ENCODE measurements around the gene DOP1B. TPM values are rescaled to one million over a fixed set of nuclear protein-coding genes. Genes with fewer than 3 reads are reported as not detected.

Gene DOP1B
- total RNA-seq, 1 experiment from 2014 or later = 16.5 TPM

GRCh38 chr21:36188937-36189336 is 32.3 kb downstream of the DOP1B start:
- CTCF ChIA-PET = no interaction called here
- no peaks in the 10 kb centered on the region for H3K36me3 ChIP-seq (ENCODE audit: insufficient read depth, low read length, poor library complexity, severe bottlenecking)
- no peak for DNase-seq (ENCODE audit: low spot score)
- POLR2A ChIA-PET (ENCODE audit: low non-redundant PET) = no interaction called here
- intact Hi-C loops (cut with micrococcal nuclease; ENCODE audit: unreplicated experiment) = no loop called here
- no peaks in the 10 kb centered on the region for H3K27me3 ChIP-seq (replicated peaks; ENCODE audit: insufficient read depth, low read depth, low read length, poor library complexity)
- no peak for TF ChIP-seq EZH2 (IDR thresholded peaks at IDR 0.05; ENCODE audit: borderline replicate concordance, low read depth, low read length, poor library complexity, severe bottlenecking)
- TF ChIP-seq CTCF (conservative IDR thresholded peaks at IDR 0.05; ENCODE audit: low read depth, low read length) = no peak
- no peak overlapping the region for H3K4me3 ChIP-seq (ENCODE audit: low read depth, low read length, poor library complexity, severe bottlenecking)
- no TSS peak for BruUV-seq (replicated peaks)
- H3K27ac ChIP-seq (ENCODE audit: low read depth, low read length, poor library complexity, severe bottlenecking) = no peak overlapping the region
- no peaks in the 10 kb centered on the region for H3K4me1 ChIP-seq (ENCODE audit: insufficient read depth, low read length, poor library complexity, severe bottlenecking)
- no peaks in the 10 kb centered on the region for H3K9me3 ChIP-seq (ENCODE audit: low read depth, low read length, poor library complexity, severe bottlenecking)

GRCh38 chr21:36190736-36191135 is 34.1 kb downstream of the DOP1B start:
- Histone ChIP-seq H3K9me3 (ENCODE audit: low read depth, low read length, poor library complexity, severe bottlenecking) (no peaks in the 10 kb centered on the region), H3K4me1 (ENCODE audit: insufficient read depth, low read length, poor library complexity, severe bottlenecking) (no peaks in the 10 kb centered on the region), H3K36me3 (ENCODE audit: insufficient read depth, low read length, poor library complexity, severe bottlenecking) (no peaks in the 10 kb centered on the region), H3K27ac (ENCODE audit: low read depth, low read length, poor library complexity, severe bottlenecking) (no peak overlapping the region), H3K4me3 (ENCODE audit: low read depth, low read length, poor library complexity, severe bottlenecking) (no peak overlapping the region), H3K27me3 (replicated peaks; ENCODE audit: insufficient read depth, low read depth, low read length, poor library complexity) (no peaks in the 10 kb centered on the region)
- no peak for TF ChIP-seq EZH2 (IDR thresholded peaks at IDR 0.05; ENCODE audit: borderline replicate concordance, low read depth, low read length, poor library complexity, severe bottlenecking)
- TF ChIP-seq CTCF (conservative IDR thresholded peaks at IDR 0.05; ENCODE audit: low read depth, low read length) = no peak
- ChIA-PET CTCF (no interaction called here), POLR2A (ENCODE audit: low non-redundant PET) (no interaction called here)
- intact Hi-C loops (cut with micrococcal nuclease; ENCODE audit: unreplicated experiment) = no loop called here
- DNase-seq (ENCODE audit: low spot score) = no peak
- BruUV-seq (replicated peaks) = no TSS peak

GRCh38 chr21:36193200-36193599 is 36.6 kb downstream of the DOP1B start:
- POLR2A ChIA-PET (ENCODE audit: low non-redundant PET) = no interaction called here
- Histone ChIP-seq H3K27ac (ENCODE audit: low read depth, low read length, poor library complexity, severe bottlenecking) (no peak overlapping the region), H3K4me3 (ENCODE audit: low read depth, low read length, poor library complexity, severe bottlenecking) (no peak overlapping the region), H3K27me3 (replicated peaks; ENCODE audit: insufficient read depth, low read depth, low read length, poor library complexity) (no peaks in the 10 kb centered on the region), H3K4me1 (ENCODE audit: insufficient read depth, low read length, poor library complexity, severe bottlenecking) (no peaks in the 10 kb centered on the region), H3K36me3 (ENCODE audit: insufficient read depth, low read length, poor library complexity, severe bottlenecking) (no peaks in the 10 kb centered on the region), H3K9me3 (ENCODE audit: low read depth, low read length, poor library complexity, severe bottlenecking) (no peaks in the 10 kb centered on the region)
- DNase-seq (ENCODE audit: low spot score) = no peak
- intact Hi-C loops (cut with micrococcal nuclease; ENCODE audit: unreplicated experiment) = no loop called here
- BruUV-seq (replicated peaks) = no TSS peak
- CTCF ChIA-PET = no interaction called here
- TF ChIP-seq CTCF (conservative IDR thresholded peaks at IDR 0.05; ENCODE audit: low read depth, low read length) (no peak), EZH2 (IDR thresholded peaks at IDR 0.05; ENCODE audit: borderline replicate concordance, low read depth, low read length, poor library complexity, severe bottlenecking) (no peak)

Data from A673 (cell line).